GM19240 (cell line): ENCODE measurements around the gene LRRC27.

ENCODE experiments used
- DNase-seq: peaks from one replicate; pipeline ENCODE4 v3.0.0; 2011; ENCODE audit warnings: low spot score; ENCODE audit not compliant: insufficient read length

LRRC27 gene

DNA sequence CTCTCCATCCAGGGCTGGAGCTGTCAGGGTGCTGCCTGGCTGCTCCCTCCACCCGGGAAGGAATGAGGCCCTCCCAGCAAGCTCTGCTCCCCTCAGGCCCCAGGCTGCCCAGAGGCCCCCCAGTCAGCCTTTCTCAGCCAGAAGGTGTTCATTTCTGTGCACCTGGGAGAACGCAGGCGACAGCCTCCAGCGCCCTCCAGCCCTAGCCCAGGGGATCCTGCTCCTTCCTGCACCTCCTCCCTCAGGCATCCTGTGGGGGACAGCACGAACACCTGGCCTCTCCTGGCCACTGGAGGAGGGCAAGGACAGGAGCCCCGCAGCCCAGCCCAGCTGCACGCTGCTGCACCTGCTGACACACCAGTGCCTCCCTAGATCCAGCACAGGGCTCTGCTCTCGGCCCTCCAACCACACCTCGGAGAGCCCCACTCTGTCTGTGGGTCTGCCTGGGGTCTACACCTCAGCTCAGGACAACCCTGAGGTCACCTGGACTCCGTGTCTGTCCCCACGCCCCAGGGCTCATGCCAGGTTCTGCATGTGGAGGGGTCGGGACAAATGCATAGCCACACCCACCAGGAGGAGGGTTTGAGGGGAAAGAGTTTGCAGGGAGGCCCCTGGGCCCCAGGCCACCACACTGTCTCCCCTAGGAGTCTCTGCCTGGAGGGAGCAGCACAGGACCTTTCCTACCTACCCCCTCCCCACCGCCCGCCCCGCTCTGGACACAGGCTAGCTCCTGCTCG lies 57.6 kb downstream of the LRRC27 start:
- DNase-seq, result no peak

DNA sequence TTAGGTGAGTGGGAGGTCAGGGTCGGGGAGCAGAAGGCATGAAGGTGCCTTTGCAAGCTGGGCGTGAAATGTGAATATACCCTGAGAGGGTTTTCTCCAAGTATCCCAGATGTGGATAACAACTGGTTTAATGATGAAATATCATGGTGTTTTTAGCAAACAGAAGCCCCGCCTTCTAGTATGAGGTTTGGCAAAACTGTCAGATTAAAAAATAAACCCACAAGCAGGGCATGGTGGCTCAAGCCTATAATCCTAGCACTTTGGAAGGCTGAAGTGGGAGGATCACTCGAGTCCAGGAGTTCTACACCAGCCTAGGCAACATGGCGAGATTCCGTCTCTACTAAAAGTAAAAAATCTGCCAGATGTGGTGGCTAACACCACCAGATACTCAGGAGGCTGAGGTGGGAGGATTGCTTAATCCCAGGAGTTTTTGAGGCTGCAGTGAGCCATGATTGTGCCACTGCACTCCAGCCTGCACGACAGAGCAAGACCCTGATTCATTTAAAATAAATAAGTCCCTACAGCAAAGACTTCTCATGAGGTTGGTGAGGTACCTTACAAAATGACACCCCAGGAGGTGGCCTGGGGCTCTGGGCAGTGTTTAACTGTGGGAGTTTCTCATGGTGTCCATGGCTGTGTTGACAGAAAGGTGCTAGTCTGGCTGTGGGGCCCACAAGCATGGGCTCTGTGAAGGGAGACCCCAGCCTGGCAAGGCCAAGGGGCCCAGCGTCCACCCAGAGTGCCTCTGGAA lies 58.4 kb downstream of the LRRC27 start:
- DNase-seq, result no peak

DNA sequence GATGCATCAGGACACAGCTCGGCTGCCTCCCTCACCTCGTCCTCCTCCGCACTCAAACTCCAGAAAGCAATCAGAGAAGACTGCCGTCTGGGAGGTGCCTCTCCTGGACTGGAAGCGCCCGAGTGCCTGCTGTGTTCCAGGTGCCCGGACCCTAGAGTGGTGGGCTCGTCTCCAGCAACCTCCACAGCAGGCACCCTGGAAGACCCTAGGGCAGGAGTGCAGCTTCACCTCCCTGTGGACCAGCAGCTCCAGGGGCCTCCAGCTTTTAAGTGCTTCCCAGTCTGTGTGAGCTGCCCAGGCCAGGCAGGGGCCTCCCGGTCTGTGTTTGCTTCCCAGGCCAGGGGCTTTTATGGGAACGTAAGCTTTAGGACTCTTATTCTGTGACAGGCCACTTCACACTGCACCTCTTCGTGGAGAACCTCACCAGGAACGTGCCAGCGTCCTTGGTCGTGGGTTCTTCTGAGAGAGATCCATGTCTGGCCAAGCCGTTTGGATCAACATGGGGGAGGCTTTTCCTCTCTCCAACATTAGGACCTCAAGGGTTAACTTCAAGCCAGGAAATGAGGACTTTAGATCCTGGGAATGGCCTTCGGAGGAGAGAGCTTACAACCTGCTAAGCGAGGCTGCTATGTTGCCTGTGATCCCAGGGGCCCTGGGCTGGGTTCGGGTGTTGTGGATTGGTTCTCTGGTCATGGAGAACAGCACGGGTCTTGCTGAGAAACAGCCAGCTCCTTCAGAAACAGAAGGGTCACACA lies 59.1 kb downstream of the LRRC27 start:
- no peak for DNase-seq

DNA sequence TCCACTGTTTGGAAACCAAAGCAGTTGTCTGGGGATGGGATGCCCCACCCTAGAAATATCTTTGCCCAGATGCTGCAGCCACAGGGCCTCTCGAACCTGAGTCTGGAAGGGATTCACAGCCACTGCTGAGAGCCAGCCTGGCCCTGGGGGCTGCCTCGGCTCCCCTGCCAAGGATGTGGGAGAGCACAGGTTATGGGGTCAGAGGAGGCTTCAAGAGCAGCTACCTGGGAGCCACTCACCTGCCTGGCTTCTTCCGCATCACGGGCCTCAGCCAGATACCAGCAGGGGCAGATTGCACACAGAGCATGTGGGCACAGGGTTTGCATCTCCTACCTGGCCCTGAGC lies 59.7 kb downstream of the LRRC27 start:
- DNase-seq, result no peak

DNA sequence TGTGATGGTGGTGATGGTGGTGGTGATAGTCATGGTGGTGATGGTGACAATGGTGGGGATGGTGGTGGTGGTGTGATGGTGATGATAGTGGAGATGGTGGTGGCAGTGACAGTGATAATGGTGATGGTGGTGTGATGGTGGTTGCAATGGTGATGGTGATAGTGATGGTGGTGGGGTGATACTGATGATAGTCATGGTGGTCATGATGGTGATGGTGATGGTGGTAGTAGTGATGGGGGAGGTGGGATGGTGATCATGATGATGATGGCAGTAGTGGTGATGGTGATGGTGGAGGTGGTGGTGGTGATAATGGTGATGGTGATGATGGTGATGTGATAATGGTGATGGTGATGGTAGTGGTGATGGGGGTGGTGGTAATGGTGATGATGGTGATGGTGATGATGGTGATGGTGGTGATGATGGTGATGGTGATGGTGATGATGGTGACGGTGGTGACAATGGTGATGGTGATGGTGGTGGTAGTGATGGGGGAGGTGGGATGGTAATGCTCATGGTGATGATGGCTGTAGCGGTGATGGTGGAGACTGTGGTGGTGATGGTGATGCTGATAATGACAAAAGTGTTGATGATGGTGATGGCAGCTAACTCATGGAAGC lies 60.3 kb downstream of the LRRC27 start:
- DNase-seq, result no peak

DNA sequence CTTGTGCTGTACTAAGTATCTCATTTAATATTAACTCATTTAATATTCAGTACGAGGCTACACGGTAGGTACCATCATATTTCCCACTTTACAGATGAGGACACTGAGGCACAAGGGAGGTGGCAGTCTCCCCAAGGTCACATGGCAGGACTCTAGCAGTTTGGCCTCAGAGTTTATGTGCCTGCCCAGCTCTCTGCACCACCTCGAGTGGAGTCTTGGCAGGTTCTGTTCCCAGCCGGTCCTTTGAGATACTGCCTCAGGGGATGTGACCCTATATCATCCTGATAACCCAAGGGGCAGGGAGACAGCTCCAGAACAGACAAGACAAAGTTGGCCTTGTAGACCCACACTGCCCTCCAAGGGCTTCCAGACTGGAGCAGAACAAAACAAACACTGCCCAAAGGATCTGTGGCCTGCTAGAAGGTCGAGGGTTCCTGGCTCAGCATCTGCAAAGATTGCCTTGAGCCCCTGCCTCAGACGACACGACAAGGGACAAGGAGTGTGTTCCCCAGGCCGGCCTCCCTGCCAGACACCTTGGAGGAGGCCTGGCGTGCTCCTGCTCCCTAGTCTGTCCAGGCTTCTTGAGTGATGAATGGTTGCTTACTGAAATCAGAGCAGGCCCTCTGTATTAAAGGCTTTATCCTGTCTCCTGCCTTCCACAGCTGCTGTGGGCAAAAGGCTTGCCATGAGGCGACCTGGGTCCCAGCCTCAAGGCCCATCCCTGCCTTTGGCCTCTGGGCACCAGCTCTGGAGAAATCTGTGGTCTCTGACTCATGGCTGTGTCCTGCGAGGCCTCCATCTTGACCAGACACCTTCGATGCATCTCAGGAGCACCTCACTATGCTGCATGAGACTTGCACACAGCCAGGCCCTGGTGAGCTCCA lies 61.1 kb downstream of the LRRC27 start:
- no peak for DNase-seq

DNA sequence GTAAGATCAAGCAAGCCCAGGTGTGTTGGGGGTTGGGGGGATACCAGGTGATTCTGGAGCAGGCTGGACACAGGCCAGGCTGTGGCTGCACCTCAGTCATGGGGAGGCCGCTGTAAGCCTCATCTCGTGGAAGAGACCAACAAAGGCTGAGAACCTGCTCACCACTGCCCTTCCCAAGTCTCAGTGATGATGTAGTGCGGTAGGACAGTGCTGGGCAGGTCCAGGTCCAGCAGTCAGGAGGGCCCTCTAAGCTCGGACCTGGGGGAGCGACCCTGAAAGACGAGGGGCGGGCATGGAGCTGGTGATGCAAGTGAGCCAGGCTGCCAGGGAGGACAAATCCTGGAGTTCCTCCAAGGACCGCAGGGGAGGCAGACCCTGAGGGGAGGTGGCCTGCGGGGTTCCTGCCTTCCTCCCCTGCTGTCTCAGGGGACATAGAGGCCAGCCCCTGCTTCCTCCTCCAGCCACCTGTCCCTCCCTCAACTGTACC lies 61.7 kb downstream of the LRRC27 start:
- DNase-seq, result no peak

DNA sequence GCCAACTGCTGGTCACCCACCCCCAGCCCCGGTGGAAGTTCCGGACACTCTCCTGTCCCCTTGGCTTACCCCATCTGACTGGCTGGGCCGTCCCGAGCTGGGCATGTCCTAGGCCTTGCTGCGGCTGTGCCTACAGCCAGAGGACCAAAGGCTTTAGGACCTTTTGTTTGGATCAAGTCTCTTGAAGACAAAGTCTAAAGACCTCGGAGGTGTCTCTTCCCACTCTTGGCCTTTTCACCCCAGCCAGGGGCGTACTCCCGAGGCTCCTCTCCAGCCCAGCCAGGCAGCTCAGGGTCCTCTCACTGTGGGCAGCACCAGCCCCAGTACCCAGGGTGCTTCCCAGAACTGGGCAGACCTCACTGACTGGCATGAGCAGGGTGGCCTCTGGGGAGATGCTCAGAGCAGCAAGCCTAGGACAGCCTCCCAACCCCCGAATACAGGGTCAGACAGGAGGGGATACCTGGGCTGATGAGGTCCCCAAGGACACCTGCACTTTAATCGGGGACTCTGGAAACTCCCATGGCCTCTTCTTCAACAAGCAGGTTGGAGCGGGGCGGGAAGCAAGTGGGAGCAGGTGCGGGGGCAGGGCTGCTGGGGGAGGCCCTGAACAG lies 62.3 kb downstream of the LRRC27 start:
- no peak for DNase-seq

DNA sequence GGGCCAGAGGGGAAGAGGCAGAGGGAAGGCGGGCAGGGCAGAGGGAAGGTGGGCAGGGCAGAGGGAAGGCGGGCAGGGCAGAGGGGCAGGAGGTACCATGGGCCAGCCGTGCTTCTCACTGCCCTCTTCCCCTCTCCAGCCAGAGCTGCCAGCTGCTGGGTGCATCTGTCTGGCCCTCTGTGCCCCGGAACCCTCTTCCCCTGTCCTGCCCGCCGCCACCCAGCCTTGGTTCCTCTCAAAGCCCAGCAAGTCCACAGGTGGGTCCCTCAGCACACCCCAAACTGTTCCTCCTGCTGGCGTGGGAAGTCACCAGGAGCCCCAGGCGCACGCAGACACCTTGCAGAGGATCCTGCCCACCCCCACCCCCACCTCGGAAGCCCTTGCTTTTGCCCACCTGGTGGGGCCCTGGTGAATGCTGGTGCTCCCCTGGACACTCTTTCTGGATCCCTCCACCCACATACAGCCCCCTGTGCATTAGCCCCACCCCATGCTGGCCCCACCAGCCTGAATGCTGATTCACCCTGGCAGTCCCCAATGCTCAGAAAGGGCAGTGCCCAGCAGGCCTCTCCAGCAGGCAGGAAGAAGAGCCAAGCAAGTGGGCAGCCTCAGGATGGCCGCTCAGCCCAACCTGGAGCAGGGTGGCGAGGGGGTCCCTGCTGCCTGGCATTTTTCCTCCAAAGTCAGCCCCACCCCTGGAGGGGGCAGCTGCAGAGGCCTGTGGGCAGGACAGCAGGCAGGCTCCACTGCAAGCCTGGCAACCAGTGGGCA lies 63.1 kb downstream of the LRRC27 start:
- no peak for DNase-seq

DNA sequence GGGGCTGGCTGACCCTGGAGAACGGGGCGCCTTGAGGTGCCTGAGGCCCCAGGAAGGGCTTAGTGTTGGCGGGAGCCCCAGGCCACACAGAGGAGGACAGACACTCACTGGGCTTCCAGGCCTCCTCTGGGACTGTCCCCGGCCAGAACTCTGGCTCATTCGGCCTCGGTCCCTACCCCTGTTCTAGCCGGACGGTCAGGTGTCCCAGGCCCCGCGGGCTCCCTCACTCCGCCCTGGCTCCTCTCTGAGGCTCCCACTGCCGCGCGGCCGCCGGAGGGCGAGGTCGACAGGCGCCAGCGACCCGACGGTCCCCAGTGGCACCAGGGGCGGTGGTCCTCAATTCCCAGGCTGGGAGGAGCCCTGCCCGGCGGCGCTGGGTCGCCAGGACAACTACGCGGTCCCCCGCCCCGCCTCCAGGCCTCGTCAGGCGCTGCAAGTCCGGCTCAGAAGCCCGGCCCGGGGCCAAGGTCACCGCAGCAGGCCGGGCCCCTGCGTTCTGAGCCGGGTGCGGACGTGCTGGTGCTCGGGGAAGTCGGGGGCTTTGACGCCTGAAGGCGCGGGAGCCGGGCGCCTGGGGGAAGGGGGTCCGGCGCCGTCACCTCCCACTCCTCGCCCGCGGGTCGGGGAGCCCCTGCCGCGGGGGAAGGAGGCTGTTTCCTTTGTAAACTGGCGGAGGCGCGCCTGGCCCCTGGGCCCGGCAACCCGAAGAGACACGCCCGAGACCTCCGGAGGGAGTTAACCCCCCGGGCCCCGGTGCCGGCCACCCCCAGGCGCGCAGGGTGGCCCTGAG lies 63.9 kb downstream of the LRRC27 start:
- no peak for DNase-seq

DNA sequence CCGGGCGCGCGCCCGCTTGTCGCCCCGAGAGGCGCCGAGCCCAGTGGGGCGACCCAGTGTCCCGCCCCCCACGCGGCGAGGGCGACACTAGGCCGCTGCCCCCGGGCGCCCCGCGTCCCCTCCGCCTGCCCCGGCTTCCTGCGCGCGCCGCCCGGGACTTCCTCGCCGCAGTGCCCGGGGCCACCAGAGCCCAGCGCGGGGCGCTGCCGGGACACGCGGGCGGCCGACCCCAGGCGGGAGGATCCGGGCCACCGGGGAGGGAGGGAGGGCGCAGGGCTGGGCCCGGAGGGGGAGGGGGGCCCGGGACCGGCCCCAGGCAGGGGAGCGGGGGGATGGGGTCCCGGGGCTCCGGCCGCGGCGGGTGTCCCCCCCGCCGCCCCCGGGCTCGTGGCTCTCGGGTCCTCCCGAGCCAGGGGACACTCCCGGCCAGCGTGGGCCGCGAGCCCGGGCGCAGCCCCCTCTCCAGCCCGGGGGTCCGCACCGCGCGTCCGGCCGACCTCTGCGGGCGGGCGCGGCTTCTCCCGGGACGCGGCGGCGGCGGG lies 64.6 kb downstream of the LRRC27 start:
- no peak for DNase-seq

DNA sequence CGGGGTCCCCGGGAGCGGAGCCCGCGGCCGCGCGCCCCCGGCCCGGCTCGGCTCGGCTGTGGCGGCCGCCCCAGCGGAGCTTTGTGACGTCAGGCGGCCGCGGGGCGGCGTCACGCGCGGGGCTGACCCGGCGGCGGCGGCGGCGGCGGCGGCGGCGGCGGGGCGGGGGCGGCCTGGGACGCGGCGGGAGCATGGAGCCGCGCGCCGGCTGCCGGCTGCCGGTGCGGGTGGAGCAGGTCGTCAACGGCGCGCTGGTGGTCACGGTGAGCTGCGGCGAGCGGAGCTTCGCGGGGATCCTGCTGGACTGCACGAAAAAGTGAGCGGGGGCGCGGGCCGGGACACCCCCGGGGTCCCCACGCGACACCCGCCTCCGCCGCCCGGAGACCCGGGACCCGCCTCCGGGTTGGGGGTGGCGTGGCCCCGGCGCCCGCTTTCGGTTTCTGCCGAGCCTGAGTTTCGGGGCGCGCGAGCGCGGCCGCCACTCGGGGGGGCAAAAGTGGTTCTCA lies 65.1 kb downstream of the LRRC27 start, which contains the start of gene PWWP2B:
TSS of gene PWWP2B (plus strand) at position 165 of the 506 bp plus-strand sequence. CDS start at position 192, 27 bp downstream.
- DNase-seq, result peak; percentile 56

DNA sequence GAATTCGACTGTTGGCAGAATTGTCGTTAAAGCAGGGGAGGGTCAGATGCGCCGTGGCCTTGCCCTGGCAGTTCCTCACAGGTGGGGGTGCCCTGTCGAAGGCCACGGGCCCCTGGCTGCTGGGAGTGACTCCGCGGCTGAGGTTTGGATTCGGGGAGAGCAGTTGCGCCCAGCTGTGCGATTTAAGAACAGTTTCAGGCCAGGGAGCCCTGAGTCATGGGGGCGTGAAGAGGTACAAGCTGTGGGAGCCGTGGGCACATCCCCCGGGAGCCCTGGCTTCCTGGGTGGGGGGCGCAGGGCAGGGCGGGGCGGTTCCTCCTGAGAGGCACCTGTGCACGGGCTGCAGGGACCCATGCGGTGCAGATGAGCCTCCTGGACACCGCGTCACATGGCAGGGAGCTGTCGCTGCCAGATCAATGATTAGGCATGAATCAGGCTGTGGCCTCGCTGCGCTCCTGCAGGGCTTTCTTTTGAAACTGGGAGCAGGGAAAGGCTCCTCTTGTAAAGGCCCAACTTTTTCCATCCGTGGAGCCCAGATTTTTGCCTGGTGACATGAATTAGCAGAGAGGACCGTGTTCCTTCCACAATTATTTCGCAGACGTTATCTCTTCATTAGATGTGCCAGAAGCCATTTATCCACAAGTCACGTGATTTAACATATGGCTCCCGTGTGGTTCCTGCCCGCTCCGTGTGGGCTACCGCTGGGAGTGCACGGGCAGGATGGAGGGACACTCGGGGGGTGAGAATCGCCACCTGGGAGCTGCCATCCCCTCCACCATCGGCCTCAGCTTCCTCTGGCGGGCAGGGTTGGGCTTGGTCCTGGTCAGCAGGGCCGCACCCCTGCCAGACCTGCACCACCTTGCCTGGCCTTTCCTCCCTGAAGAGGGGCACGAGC lies 65.9 kb downstream of the LRRC27 start:
- DNase-seq, result no peak

DNA sequence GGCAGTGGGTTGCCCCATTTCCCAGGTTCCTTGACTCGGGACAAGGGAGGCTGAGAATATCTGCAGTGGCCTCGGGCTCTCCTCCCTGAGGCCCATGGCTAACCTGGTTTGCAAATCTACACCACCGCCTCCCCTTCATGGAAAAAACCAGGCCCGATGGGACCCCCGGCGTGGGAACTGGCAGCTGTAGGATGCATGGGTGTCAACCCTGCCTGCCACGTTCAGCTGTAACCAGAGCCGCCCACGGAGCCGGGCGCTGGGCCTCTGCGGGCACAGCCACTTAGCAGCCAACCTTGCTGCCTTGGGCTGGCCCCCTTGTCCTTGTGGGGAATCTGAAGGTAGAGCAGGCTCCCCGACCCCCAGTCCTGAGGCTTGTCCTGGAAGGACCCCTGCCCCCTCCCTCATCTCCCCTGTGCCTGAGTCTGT lies 66.6 kb downstream of the LRRC27 start:
- DNase-seq, result no peak

DNA sequence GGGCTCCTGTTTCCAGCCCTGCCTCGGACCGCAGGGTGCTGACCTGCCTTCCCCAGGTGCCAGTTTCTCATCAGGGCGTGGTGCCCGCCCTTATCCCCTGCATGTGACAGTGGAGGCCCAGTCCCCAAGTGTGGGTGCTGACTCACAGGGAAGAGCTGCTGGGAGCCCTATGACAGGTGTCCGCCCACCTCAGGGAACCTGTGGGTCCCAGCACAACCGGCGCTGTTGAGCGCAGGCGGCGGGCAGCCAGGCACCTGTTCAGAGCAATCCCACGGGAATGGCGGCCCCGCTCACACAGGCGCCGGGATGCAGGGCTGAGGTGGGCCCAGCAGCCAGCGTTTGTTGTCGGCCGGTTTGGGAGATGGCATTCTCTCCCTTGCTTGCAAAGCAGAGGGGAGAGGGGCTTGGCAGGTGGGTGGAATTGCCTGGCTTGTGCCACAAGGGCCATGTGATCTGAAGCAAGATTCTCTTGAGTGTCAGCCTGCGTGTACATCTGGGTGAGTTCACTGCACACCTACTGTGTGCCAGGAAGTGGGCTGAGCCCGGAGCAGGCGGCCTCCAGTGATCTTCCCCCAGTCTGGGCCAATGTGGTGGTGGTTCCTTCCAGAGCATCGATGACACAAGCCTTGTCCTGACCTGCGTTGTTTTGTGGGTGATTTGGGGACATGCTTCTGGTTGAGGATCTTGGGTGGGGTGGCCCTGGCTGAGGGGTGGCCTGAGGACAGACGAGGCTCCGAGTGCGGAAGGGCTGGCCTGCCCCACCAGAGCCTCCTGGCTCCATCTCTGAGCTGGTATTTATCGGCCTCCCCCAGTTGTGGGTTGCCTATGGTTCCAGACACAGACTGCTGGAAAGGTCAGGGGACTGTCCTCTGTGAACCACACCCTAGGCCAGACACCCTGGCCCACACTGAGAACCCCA lies 67.4 kb downstream of the LRRC27 start:
- DNase-seq, result no peak

DNA sequence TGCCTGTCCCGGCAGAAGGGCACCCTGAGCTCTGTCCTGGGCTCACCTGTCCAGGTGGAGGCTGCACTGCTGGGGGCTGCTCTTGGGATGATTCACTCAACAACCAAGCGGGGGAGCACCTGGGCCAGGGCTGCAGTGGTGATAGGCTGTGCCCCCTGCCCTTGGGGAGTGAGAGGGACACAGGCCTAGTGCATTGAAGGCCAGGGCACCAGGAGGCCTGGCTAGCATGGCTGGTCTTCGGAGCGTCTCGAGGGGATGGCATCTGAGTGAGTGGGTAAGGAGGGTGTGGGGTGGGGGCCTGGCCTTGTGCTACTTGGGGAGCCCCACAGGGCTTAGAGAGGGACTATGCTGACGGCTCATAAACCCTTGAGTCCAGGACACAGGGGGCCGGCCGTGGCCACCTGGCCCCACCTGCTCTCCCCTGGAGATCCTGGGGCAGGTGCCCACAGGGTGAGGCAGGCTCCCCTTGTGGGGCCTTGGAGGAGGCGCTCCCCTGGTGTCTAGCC lies 68.1 kb downstream of the LRRC27 start:
- DNase-seq, result no peak
